Esophagus squamous epithelium (tissue), 5 donors: ENCODE measurements around the gene PIGX. TPM values are rescaled to one million over a fixed set of nuclear protein-coding genes. Genes with fewer than 3 reads are reported as not detected.
"Not testable (repeated sequence)": the region's sequence is repeated elsewhere in the genome, so short reads cannot be mapped to it uniquely, and the experiment has no call there.

Experiments used
- DNase-seq: peaks from one replicate; lab custom pipeline; 2025; lab: John Stamatoyannopoulos, UW
- H3K27ac ChIP-seq, 4 donors: fragments of 200-600 bp; sonication (generic); one replicate each; pipeline ENCODE4 v1.5.1; 2016 to 2019; ENCODE audit warnings: mild to moderate bottlenecking in 1 of 4
- H3K27me3 ChIP-seq, 4 donors: fragments of 200-600 bp; sonication (generic); 1 replicate in 3 of 4; 2 replicates in 1 of 4; pipeline versions ENCODE4 v1.5.1 to v1.6.0; 2017 to 2021; ENCODE audit warnings: antibody characterized with exemption in 1 of 4
- H3K36me3 ChIP-seq, 3 donors: fragments of 200-600 bp; sonication (generic); one replicate each; pipeline ENCODE4 v1.5.1; 2016 to 2019
- H3K4me1 ChIP-seq, 3 donors: fragments of 200-600 bp; sonication (generic); one replicate each; pipeline ENCODE4 v1.5.1; 2017 to 2019
- H3K4me3 ChIP-seq, 4 donors: fragments of 200-600 bp; sonication (generic); 1 replicate in 3 of 4; 2 replicates in 1 of 4; pipeline ENCODE4 v1.5.1; 2016 to 2019; ENCODE audit warnings: mild to moderate bottlenecking in 2 of 4, moderate library complexity in 1 of 4
- H3K9me3 ChIP-seq, 3 donors: fragments of 200-600 bp; sonication (generic); one replicate each; pipeline ENCODE4 v1.5.1; 2016 to 2019
- CTCF ChIP-seq, 6 experiments: fragments of 450-650 bp in 4 of 6; fragments of 200-600 bp in 2 of 6; sonication (generic) in 2 of 6; IDR thresholded peaks; one replicate each; pipeline ENCODE4 v1.5.1; 2016 to 2019; ENCODE audit warnings: antibody characterized with exemption in 6 of 6, mild to moderate bottlenecking in 4 of 6, moderate library complexity in 4 of 6
- POLR2A ChIP-seq, 4 donors: fragments of 450-650 bp; IDR thresholded peaks; one replicate each; pipeline ENCODE4 v1.6.1; 2017; ENCODE audit warnings: antibody characterized with exemption in 4 of 4, mild to moderate bottlenecking in 4 of 4, moderate library complexity in 3 of 4
- WGBS, 2 donors: methylation state at CpG; one replicate each; pipeline ENCODE4 v1.1.5; 2018; 5-methylcytosine and 5-hydroxymethylcytosine counted together
- intact Hi-C: fragments of 100-400 bp; cut with DNase I; formaldehyde crosslinking; loops from one replicate; pipeline ENCODE4 v1.15.0; 2022
- total RNA-seq, 4 donors: library from RNA; depleted of rRNA; stranded (reverse); fragments of >200 nt; gene quantifications; one replicate each; pipeline ENCODE4 v1.1.0, GENCODE V29; 2016
- donor health status: DM: yes; HTN: yes; CAD: no.

PIGX gene
- total RNA-seq, 4 donors from 2014 or later, result 19.5 to 58.6 (median 21.6) TPM

DNA sequence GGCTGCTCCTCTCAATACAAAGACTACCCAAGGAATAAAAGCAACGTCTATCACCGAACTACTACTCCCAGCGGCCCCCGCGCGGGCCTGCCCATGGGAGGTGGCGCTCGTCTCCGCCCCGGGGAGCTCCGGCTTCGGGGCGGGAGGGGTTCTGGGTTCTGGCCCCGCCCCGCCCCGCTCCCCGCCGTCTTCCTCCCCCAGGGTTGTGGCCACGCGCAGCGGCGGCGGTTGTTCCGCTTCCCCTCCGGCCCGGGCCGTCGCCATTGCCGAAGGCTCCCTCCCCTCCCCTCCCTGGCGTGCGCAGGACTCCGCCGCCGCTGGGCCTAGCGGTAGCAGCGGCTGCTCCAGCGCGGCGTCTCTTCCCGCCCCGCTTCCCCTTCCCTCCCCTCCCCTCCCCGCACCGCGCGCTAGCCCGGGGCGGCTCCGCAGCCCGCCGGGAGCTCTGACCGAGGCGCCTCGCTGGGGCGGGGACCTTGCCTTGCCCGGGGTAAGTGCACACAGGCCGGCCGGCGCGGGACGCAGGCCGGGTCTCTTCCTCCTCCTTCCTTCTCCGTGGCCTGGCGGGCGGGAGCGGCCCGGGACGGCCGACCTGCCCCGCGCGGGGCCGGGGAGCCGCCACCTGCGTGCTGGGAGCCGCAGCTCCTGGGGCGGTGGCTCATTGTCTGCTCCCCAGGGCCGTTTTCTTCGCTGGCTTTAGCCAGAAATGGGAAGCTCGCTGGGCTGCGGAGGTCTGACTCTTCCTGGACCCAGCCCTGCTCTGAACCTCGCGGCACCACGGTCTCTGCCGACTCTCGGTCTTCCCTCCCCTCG is 27.7 kb downstream of the PIGX start, which contains the start of gene PAK2:
TSS of gene PAK2 (plus strand) at position 187 of the 810 bp plus-strand sequence. CDS start 42,790 bp downstream, outside the sequence.
- Histone ChIP-seq H3K36me3 (peaks cover 0 to under 1% (median 0%) of the 10 kb centered on the region in 3 donors), H3K27me3 (no peaks in the 10 kb centered on the region), H3K27ac (peak within 1 kb of the TSS; percentile 96 to 99 (median 98)), H3K4me1 (peaks cover 9 to 45% (median 11%) of the 10 kb centered on the region in 3 donors), H3K4me3 (peak within 1 kb of the TSS; percentile 86 to 96 (median 94)), H3K9me3 (no peaks in the 10 kb centered on the region)
- peak in 1 of 4 donors; percentile 67 for TF ChIP-seq POLR2A (IDR thresholded peaks at IDR 0.05)
- peak in 2 of 6 experiments; percentile 4 to 19 for TF ChIP-seq CTCF (IDR thresholded peaks at IDR 0.05)
- DNase-seq, result peak; percentile 56
- intact Hi-C loops, result no loop called here
- WGBS, 2 donors, result 0 to 3% methylated on average over 9 to 13 of the region's 86 CpGs

GRCh38 chr3:196740481-196741248 is 28.5 kb downstream of the PIGX start:
- DNase-seq, result no peak
- peaks cover 9 to 45% (median 11%) of the 10 kb centered on the region in 3 donors for H3K4me1 ChIP-seq
- WGBS, 2 donors, result 0 to 1% methylated on average over 29 to 30 of the region's 30 CpGs

GRCh38 chr3:196741249-196741889 is 29.2 kb downstream of the PIGX start:
- Histone ChIP-seq H3K27ac (peak overlapping the region; percentile 96 to 99 (median 98)), H3K4me1 (peaks cover 9 to 45% (median 11%) of the 10 kb centered on the region in 3 donors), H3K27me3 (no peaks in the 10 kb centered on the region), H3K9me3 (no peaks in the 10 kb centered on the region), H3K4me3 (peak overlapping the region; percentile 86 to 96 (median 94)), H3K36me3 (no peaks in the 10 kb centered on the region)
- WGBS, 2 donors, result 13 to 14% methylated on average over 5 of the region's 5 CpGs
- DNase-seq, result no peak
- TF ChIP-seq POLR2A (IDR thresholded peaks at IDR 0.05) (no peak), CTCF (IDR thresholded peaks at IDR 0.05) (no peak)
- intact Hi-C loops, result no loop called here

More at GRCh38 chr3:196740481-196741248, 28.5 kb downstream of the PIGX start:
- TF ChIP-seq CTCF (IDR thresholded peaks at IDR 0.05), result no peak
- no peak for TF ChIP-seq POLR2A (IDR thresholded peaks at IDR 0.05)
- no peaks in the 10 kb centered on the region for H3K36me3 ChIP-seq
- no peaks in the 10 kb centered on the region for H3K9me3 ChIP-seq
- H3K27ac ChIP-seq, result peak overlapping the region; percentile 96 to 99 (median 98)
- intact Hi-C loops, result no loop called here
- no peaks in the 10 kb centered on the region for H3K27me3 ChIP-seq
- peak overlapping the region; percentile 86 to 96 (median 94) for H3K4me3 ChIP-seq

DNA sequence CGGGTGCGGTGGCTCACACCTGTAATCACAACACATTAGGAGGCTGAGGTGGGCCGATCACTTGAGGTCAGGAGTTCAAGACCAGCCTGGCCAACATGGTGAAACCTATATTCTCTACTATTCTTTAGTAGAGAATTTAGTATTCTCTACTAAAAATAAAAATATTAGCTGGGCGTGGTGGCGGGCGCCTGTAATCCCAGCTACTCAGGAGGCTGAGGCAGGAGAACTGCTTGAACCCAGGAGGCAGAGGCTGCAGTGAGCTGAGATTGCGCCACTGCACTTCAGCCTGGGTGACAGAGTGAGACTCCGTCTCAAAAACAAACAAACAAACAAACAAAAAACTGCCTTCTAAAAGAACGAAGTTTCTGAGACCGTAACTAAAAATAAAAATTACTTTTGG is 31.4 kb downstream of the PIGX start:
- DNase-seq, H3K27ac ChIP-seq, H3K27me3 ChIP-seq, intact Hi-C loops, H3K4me3 ChIP-seq, H3K9me3 ChIP-seq, H3K36me3 ChIP-seq: not testable (repeated sequence)
- WGBS, 2 donors, result 89 to 93% methylated on average over 10 of the region's 10 CpGs
- peaks cover 9 to 45% (median 11%) of the 10 kb centered on the region in 3 donors for H3K4me1 ChIP-seq

GRCh38 chr3:196749125-196749524 is 36.9 kb downstream of the PIGX start:
- 89 to 90% methylated on average over 8 of the region's 8 CpGs for WGBS, 2 donors

More at GRCh38 chr3:196749125-196749524, 36.9 kb downstream of the PIGX start:
- Histone ChIP-seq H3K27ac (no peak overlapping the region), H3K27me3 (no peaks in the 10 kb centered on the region), H3K9me3 (no peaks in the 10 kb centered on the region), H3K4me1 (peaks cover 0 to 6% (median 0%) of the 10 kb centered on the region in 3 donors), H3K4me3 (no peak overlapping the region), H3K36me3 (peaks cover 0 to 39% (median 0%) of the 10 kb centered on the region in 3 donors)
- intact Hi-C loops, result no loop called here
- no peak for TF ChIP-seq CTCF (IDR thresholded peaks at IDR 0.05)
- no peak for TF ChIP-seq POLR2A (IDR thresholded peaks at IDR 0.05)
- DNase-seq, result no peak
